A549 (cell line): ENCODE results near the gene GATA2. TPM values are rescaled to one million over a fixed set of nuclear protein-coding genes. Genes with fewer than 3 reads are reported as not detected.

Experiments
- ATAC-seq, 2 experiments: fragments of 200-7000 bp in 1 of 2; fragments of >200 bp in 1 of 2; cut with Nextera tagmentation in 1 of 2; cut with Tn5 transposase in 1 of 2; 3 replicates each; pipeline versions ENCODE4 v1.8.0 to v1.9.1; 2018 to 2020; ENCODE audit warnings: mild to moderate bottlenecking in 1 of 2, moderate library complexity in 1 of 2
- CTCF ChIA-PET: fragments of 300-600 bp; sonication (Branson Sonifier 250); formaldehyde crosslinking; extraction: SDS; loops from one replicate; lab custom pipeline; 2021; ENCODE audit warnings: antibody characterized with exemption, inconsistent platforms; lab: Yijun Ruan, JAX
- POLR2A ChIA-PET: fragments of 350-600 bp; formaldehyde crosslinking; extraction: SDS; loops from one replicate; lab custom pipeline; 2021; ENCODE audit warnings: antibody characterized with exemption, inconsistent platforms; lab: Yijun Ruan, JAX
- DNase-seq, 2 experiments: peaks; one replicate each; pipeline versions ENCODE4 v3.0.0 to v3.0.0-alpha.2; 2011 to 2016; ENCODE audit warnings: low read depth in 1 of 2, low spot score in 1 of 2
- FAIRE-seq: peaks from 2 replicates; lab custom pipeline; 2011; peaks lifted over from hg19 to GRCh38; lab: Jason Lieb, UNC
- H3K27ac ChIP-seq, 2 experiments: fragments of >200 bp; sonication (Bioruptor Twin); formaldehyde crosslinking; 3 replicates each; pipeline ENCODE4 v1.5.1; 2016 to 2017
- H3K4me1 ChIP-seq: fragments of >200 bp; sonication (Bioruptor Twin); formaldehyde crosslinking; 3 replicates; pipeline ENCODE4 v1.6.1; 2016
- H3K4me2 ChIP-seq: fragments of >200 bp; sonication (Bioruptor Twin); formaldehyde crosslinking; 3 replicates; pipeline ENCODE4 v1.6.1; 2016
- H3K4me3 ChIP-seq: fragments of >200 bp; sonication (Bioruptor Twin); formaldehyde crosslinking; 3 replicates; pipeline ENCODE4 v1.5.1; 2016
- H3K9me3 ChIP-seq: fragments of >200 bp; sonication (Bioruptor Twin); formaldehyde crosslinking; 3 replicates; pipeline ENCODE4 v1.6.1; 2016
- ATOH8 ChIP-seq: fragments of 250-450 bp; sonication (Bioruptor Pico); IDR thresholded peaks from 2 replicates; pipeline ENCODE4 v1.5.0; 2020; ENCODE audit warnings: low read depth, mild to moderate bottlenecking, moderate library complexity
- BCL3 ChIP-seq: fragments of >200 bp; sonication (Bioruptor Twin); formaldehyde crosslinking; IDR thresholded peaks from 3 replicates; pipeline ENCODE4 v1.6.1; 2016
- BHLHE40 ChIP-seq: IDR thresholded peaks from 2 replicates; pipeline ENCODE4 v1.6.1; 2012; ENCODE audit warnings: low read depth, low read length, inconsistent platforms
- CHD4 ChIP-seq: fragments of 200-600 bp; sonication (generic); IDR thresholded peaks from 2 replicates; pipeline ENCODE4 v1.6.1; 2016; ENCODE audit warnings: antibody characterized with exemption, mild to moderate bottlenecking, borderline replicate concordance
- E2F6 ChIP-seq: IDR thresholded peaks from 2 replicates; pipeline ENCODE4 v1.6.1; 2012; ENCODE audit warnings: low read depth, borderline replicate concordance
- EHF ChIP-seq: fragments of 250-450 bp; sonication (Bioruptor Pico); IDR thresholded peaks from 2 replicates; pipeline ENCODE4 v1.5.0; 2020; ENCODE audit warnings: mild to moderate bottlenecking
- EHMT2 ChIP-seq: fragments of 200-600 bp; sonication (generic); IDR thresholded peaks from 2 replicates; pipeline ENCODE4 v1.6.1; 2016; ENCODE audit warnings: antibody characterized with exemption, low read depth, mild to moderate bottlenecking, moderate library complexity
- EP300 ChIP-seq, 2 experiments: fragments of >200 bp; sonication (Bioruptor Twin); formaldehyde crosslinking; IDR thresholded peaks; 2 replicates in 1 of 2; 3 replicates in 1 of 2; pipeline ENCODE4 v1.6.1; 2016 to 2017
- ESRRA ChIP-seq: fragments of 150-350 bp; IDR thresholded peaks from 2 replicates; pipeline ENCODE4 v1.6.1; 2014; ENCODE audit warnings: mild to moderate bottlenecking, low read length, borderline replicate concordance
- FOSB ChIP-seq: fragments of 250-450 bp; sonication (Bioruptor Pico); IDR thresholded peaks from 2 replicates; pipeline ENCODE4 v1.5.0; 2020; ENCODE audit warnings: mild to moderate bottlenecking, moderate library complexity
- FOXS1 ChIP-seq: fragments of 250-450 bp; sonication (Bioruptor Pico); IDR thresholded peaks from 2 replicates; pipeline ENCODE4 v1.5.0; 2020; ENCODE audit warnings: mild to moderate bottlenecking, moderate library complexity
- GATA3 ChIP-seq: IDR thresholded peaks from 2 replicates; pipeline ENCODE4 v1.6.1; 2012; ENCODE audit warnings: borderline replicate concordance
- HDAC2 ChIP-seq: fragments of 200-600 bp; sonication (generic); IDR thresholded peaks from 2 replicates; pipeline ENCODE4 v1.6.1; 2016
- HEYL ChIP-seq: fragments of 250-450 bp; sonication (Bioruptor Pico); IDR thresholded peaks from 2 replicates; pipeline ENCODE4 v1.8.0; 2021; ENCODE audit warnings: mild to moderate bottlenecking, moderate library complexity
- HOXA7 ChIP-seq: fragments of 250-450 bp; sonication (Bioruptor Pico); IDR thresholded peaks from 2 replicates; pipeline ENCODE4 v1.5.0; 2020; ENCODE audit warnings: mild to moderate bottlenecking, moderate library complexity
- HOXB13 ChIP-seq: fragments of 250-450 bp; sonication (Bioruptor Pico); IDR thresholded peaks from 2 replicates; pipeline ENCODE4 v1.5.0; 2020; ENCODE audit warnings: low read depth, mild to moderate bottlenecking, moderate library complexity
- HOXB5 ChIP-seq: fragments of 250-450 bp; sonication (Bioruptor Pico); IDR thresholded peaks from 2 replicates; pipeline ENCODE4 v1.5.0; 2020; ENCODE audit warnings: mild to moderate bottlenecking, moderate library complexity
- KDM1A ChIP-seq: fragments of 200-600 bp; sonication (generic); IDR thresholded peaks from 2 replicates; pipeline ENCODE4 v1.6.1; 2016; ENCODE audit warnings: low read depth, mild to moderate bottlenecking
- NFE2L2 ChIP-seq: fragments of 150-350 bp; conservative IDR thresholded peaks from 2 replicates; pipeline ENCODE4 v1.6.1; 2014; ENCODE audit warnings: low read length
- NPAS2 ChIP-seq: fragments of 250-450 bp; sonication (Bioruptor Pico); IDR thresholded peaks from 2 replicates; pipeline ENCODE4 v1.8.0; 2022; ENCODE audit warnings: mild to moderate bottlenecking, moderate library complexity, borderline replicate concordance
- POLR2AphosphoS2 ChIP-seq: conservative IDR thresholded peaks from 2 replicates; pipeline ENCODE4 v1.6.1; 2012; ENCODE audit warnings: low read length, improper control_type of control experiment, inconsistent platforms
- SMC3 ChIP-seq: fragments of >200 bp; sonication (Bioruptor Twin); formaldehyde crosslinking; IDR thresholded peaks from 3 replicates; pipeline ENCODE4 v1.6.1; 2018; ENCODE audit warnings: inconsistent platforms
- SREBF2 ChIP-seq: fragments of 450-650 bp; IDR thresholded peaks from 2 replicates; pipeline ENCODE4 v1.6.1; 2014; ENCODE audit warnings: mild to moderate bottlenecking, moderate library complexity
- TFCP2L1 ChIP-seq: fragments of 250-450 bp; sonication (Bioruptor Pico); IDR thresholded peaks from 2 replicates; pipeline ENCODE4 v1.5.0; 2021; ENCODE audit warnings: mild to moderate bottlenecking
- ZC3H11A ChIP-seq: fragments of 450-650 bp; IDR thresholded peaks from 2 replicates; pipeline ENCODE4 v1.6.1; 2014; ENCODE audit warnings: antibody characterized with exemption, mild to moderate bottlenecking
- ZFP36 ChIP-seq: fragments of 450-650 bp; IDR thresholded peaks from 2 replicates; pipeline ENCODE4 v1.6.1; 2014; ENCODE audit warnings: borderline replicate concordance; ENCODE audit not compliant: partially characterized antibody
- ZSCAN20 ChIP-seq: fragments of 250-450 bp; sonication (Bioruptor Pico); IDR thresholded peaks from 2 replicates; pipeline ENCODE4 v1.8.0; 2022; ENCODE audit warnings: mild to moderate bottlenecking, moderate library complexity
- WGBS: methylation state at CpG from one replicate; pipeline ENCODE4 v1.1.6; 2017; ENCODE audit errors: missing lambda C conversion rate; 5-methylcytosine and 5-hydroxymethylcytosine counted together
- polyA plus RNA-seq, 4 experiments: library from polyadenylated mRNA; depleted of rRNA in 3 of 4; stranded (reverse); fragments of >200 nt; fragmentation: RNase III in 1 of 4; extraction: RNeasy Plus Mini Kit Qiagen cat#74134 plus additional on column Dnase treatment in 1 of 4; gene quantifications; 2 replicates in 3 of 4; 3 replicates in 1 of 4; pipeline ENCODE4 v1.2.3, GENCODE V29; 2011 to 2017

GATA2 gene
- polyA plus RNA-seq, 2 of the 4 experiments (the other 2 are of a cell fraction): 0.68 to 4.9 TPM

- TF ChIP-seq EP300 (IDR thresholded peaks at IDR 0.05) (no peak), E2F6 (no peak), ZC3H11A (no peak), BHLHE40 (no peak), TFCP2L1 (CRISPR knock-in tag) (no peak), KDM1A (no peak), ZSCAN20 (CRISPR knock-in tag) (no peak), EHF (no peak), NFE2L2 (no peak), HOXB5 (CRISPR knock-in tag) (no peak), ZFP36 (no peak), CHD4 (no peak), NPAS2 (CRISPR knock-in tag) (no peak), HOXB13 (CRISPR knock-in tag) (no peak)
- H3K4me1 ChIP-seq: peaks cover 17% of the 10 kb centered on the region; the same call in 2 of the 3 replicates
- no peak overlapping the region for H3K27ac ChIP-seq
- no peak for DNase-seq
- FAIRE-seq: no peak
- ChIA-PET POLR2A (no interaction called here), CTCF (interaction anchor here (1.0 to 6.1 kb wide), 4 partner anchors 10 to 60 kb away, joined by 3 to 27 read pairs (median 4); no protein-coding TSS in a partner anchor)
- H3K9me3 ChIP-seq: no peaks in the 10 kb centered on the region
- no peak for ATAC-seq
- H3K4me2 ChIP-seq: no peak overlapping the region
- WGBS: 93% methylated on average over 15 of the region's 29 CpGs
- H3K4me3 ChIP-seq: no peak overlapping the region
These were observed 7.5 kb downstream of the GATA2 start for GRCh38 chr3:128485282-128486204.

GRCh38 chr3:128484404-128485281 is 8.4 kb downstream of the GATA2 start:
- FAIRE-seq: no peak
- WGBS: 88% methylated on average over 14 of the region's 16 CpGs
- ATAC-seq: no peak
- Histone ChIP-seq H3K27ac (no peak overlapping the region), H3K4me3 (no peak overlapping the region), H3K9me3 (no peaks in the 10 kb centered on the region), H3K4me1 (peaks cover 17% of the 10 kb centered on the region; the same call in 2 of the 3 replicates), H3K4me2 (no peak overlapping the region)
- TF ChIP-seq BCL3: no peak
- no peak for TF ChIP-seq SMC3
- ChIA-PET POLR2A (no interaction called here), CTCF (interaction anchor here (0.6 to 1.2 kb wide), 3 partner anchors 13 to 96 kb away, joined by 3 read pairs; no protein-coding TSS in a partner anchor)
- no peak for DNase-seq

GRCh38 chr3:128483657-128484403 is 9.2 kb downstream of the GATA2 start:
- no peak overlapping the region for H3K27ac ChIP-seq
- DNase-seq: no peak
- WGBS: 87% methylated on average over 22 of the region's 26 CpGs
- ATAC-seq: no peak
- FAIRE-seq: no peak
- H3K9me3 ChIP-seq: no peaks in the 10 kb centered on the region
- H3K4me3 ChIP-seq: no peak overlapping the region
- TF ChIP-seq EHMT2 (no peak), HOXA7 (CRISPR knock-in tag) (no peak), FOSB (CRISPR knock-in tag) (no peak), HDAC2 (no peak), ATOH8 (CRISPR knock-in tag) (no peak), TFCP2L1 (CRISPR knock-in tag) (no peak), POLR2AphosphoS2 (no peak), SMC3 (no peak), SREBF2 (no peak), FOXS1 (CRISPR knock-in tag) (no peak), ZSCAN20 (CRISPR knock-in tag) (no peak), GATA3 (no peak), HEYL (CRISPR knock-in tag) (no peak), ESRRA (no peak), EP300 (IDR thresholded peaks at IDR 0.05) (no peak)
- TF ChIP-seq, all 56 proteins: peak for 0
- H3K4me2 ChIP-seq: no peak overlapping the region
- POLR2A ChIA-PET: no interaction called here
- peaks cover 16% of the 10 kb centered on the region; the same call in 2 of the 3 replicates for H3K4me1 ChIP-seq
- CTCF ChIA-PET: interaction anchor here (0.7 to 1.3 kb wide), 4 partner anchors 14 to 100 kb away, joined by 3 to 5 read pairs (median 3); no protein-coding TSS in a partner anchor
